ENCODE measurements around the gene SSBP3. TPM values are rescaled to one million over a fixed set of nuclear protein-coding genes. Genes with fewer than 3 reads are reported as not detected.

SSBP3 gene
- total RNA-seq, 1 donor from 2014 or later = 161 TPM

DNA sequence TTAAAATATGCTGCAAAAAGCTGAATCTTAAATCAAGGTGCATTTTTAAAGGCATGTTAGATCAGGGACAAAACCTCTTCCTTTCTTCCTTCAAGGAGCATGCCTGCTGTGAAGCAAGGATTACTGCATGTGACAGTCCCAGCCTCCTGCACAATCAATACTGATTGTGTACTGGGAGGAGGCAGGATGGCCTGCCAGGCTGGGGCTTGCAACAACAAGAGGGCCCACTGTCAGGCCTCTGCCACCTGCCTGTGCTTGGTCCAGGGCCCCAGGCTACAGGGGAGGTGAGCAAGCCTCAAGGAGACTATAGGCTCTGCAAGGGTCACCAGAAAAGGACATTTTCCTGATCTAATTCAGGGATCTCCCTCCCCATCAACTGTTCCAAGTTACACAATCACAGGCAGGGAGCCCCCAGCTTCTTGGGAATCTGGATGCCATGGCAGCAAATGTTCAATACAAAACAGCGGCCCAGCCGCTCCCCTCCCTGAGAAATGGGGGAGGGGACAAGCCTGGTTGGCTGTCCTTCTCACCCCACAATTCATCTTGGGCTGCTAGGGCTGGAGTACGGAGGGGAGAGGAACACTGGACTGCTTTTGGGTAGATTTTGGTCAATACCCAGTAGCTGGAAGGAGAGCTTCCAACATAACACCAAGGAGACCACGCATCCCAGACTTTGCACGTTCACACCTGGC lies 76.7 kb downstream of the SSBP3 start:
- no peak for DNase-seq (ENCODE audit: low spot score, unreplicated experiment)
- H3K9me3 Mint-ChIP-seq (ENCODE audit: low read depth) = no peaks in the 10 kb centered on the region
- H3K27me3 Mint-ChIP-seq = no peaks in the 10 kb centered on the region
- H3K27ac Mint-ChIP-seq = peak overlapping the region; percentile 71
- H3K4me3 Mint-ChIP-seq (ENCODE audit: low read depth) = peak overlapping the region; percentile 25
- TF ChIP-seq CTCF (IDR thresholded peaks at IDR 0.05; ENCODE audit: unreplicated experiment) = no peak
- H3K36me3 Mint-ChIP-seq (ENCODE audit: insufficient read depth) = peaks cover 2% of the 10 kb centered on the region
- H3K4me1 Mint-ChIP-seq (ENCODE audit: low read depth) = peaks cover 72% of the 10 kb centered on the region

- Mint-ChIP-seq H3K27me3 (no peaks in the 10 kb centered on the region), H3K4me1 (ENCODE audit: low read depth) (peaks cover 74% of the 10 kb centered on the region), H3K4me3 (ENCODE audit: low read depth) (no peak overlapping the region), H3K9me3 (ENCODE audit: low read depth) (no peaks in the 10 kb centered on the region), H3K27ac (no peak overlapping the region), H3K36me3 (ENCODE audit: insufficient read depth) (no peaks in the 10 kb centered on the region)
- no peak for DNase-seq (ENCODE audit: low spot score, unreplicated experiment)
- TF ChIP-seq CTCF (IDR thresholded peaks at IDR 0.05; ENCODE audit: unreplicated experiment) = no peak
These were observed 78.0 kb downstream of the SSBP3 start for GRCh38 chr1:54328066-54328636.

- DNase-seq (ENCODE audit: low spot score, unreplicated experiment) = no peak
- no peaks in the 10 kb centered on the region for H3K36me3 Mint-ChIP-seq (ENCODE audit: insufficient read depth)
- peaks cover 74% of the 10 kb centered on the region for H3K4me1 Mint-ChIP-seq (ENCODE audit: low read depth)
- peak overlapping the region; percentile 60 for H3K27ac Mint-ChIP-seq
- H3K4me3 Mint-ChIP-seq (ENCODE audit: low read depth) = no peak overlapping the region
- no peak for TF ChIP-seq CTCF (IDR thresholded peaks at IDR 0.05; ENCODE audit: unreplicated experiment)
- H3K27me3 Mint-ChIP-seq = no peaks in the 10 kb centered on the region
- no peaks in the 10 kb centered on the region for H3K9me3 Mint-ChIP-seq (ENCODE audit: low read depth)
These were observed 78.7 kb downstream of the SSBP3 start for GRCh38 chr1:54327386-54328065.

DNA sequence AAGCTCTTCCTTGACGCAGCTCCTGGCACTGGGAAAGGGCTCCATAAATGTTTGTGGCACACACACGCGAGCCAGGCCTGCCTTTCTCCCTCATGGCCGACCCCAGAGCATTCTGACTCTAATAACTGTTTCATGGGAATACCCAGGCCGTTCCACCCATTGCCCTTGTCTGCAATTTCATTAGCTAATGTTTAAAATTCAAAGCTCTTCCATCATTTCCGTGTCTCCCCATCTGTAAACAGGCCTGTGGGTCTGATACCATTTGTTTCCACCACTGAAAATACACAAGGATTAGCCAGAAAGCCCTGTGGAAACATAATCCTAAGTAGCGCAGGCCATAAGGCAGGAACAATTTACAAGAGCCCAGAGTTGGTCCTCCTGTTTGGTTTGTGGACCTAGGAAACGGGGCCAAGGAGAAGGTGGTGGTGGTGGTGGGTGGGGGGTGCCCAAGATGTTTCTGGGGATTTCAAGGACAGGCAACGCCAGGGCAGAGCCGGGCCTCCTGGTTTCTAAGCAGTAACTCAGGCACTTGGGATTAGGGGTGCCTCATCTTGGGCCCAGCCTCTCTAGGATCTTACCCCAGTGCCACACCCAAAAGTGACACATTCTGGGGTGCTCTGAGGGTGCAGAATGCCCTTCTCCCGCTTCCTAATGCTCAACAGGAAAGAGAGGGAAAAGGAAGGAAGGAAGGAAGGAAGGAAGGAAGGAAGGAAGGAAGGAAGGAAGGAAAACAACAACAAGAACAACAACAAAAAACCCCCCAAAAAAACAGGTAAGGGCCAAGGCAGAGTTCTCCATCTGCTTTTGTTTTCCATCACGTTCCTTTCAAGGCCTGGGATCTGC lies 79.4 kb downstream of the SSBP3 start:
- Mint-ChIP-seq H3K27me3 (no peaks in the 10 kb centered on the region), H3K36me3 (ENCODE audit: insufficient read depth) (no peaks in the 10 kb centered on the region), H3K4me1 (ENCODE audit: low read depth) (peaks cover 71% of the 10 kb centered on the region), H3K4me3 (ENCODE audit: low read depth) (no peak overlapping the region), H3K27ac (peak overlapping the region; percentile 60), H3K9me3 (ENCODE audit: low read depth) (no peaks in the 10 kb centered on the region)
- DNase-seq (ENCODE audit: low spot score, unreplicated experiment) = no peak
- no peak for TF ChIP-seq CTCF (IDR thresholded peaks at IDR 0.05; ENCODE audit: unreplicated experiment)
